GM18861 (cell line): ENCODE measurements around the gene SATB2.

Experiments used
- ATAC-seq: cut with Tn5 transposase; IDR thresholded peaks from one replicate; pipeline ENCODE4 v1.9.1; 2021; ENCODE audit not compliant: unreplicated experiment

Gene SATB2

DNA sequence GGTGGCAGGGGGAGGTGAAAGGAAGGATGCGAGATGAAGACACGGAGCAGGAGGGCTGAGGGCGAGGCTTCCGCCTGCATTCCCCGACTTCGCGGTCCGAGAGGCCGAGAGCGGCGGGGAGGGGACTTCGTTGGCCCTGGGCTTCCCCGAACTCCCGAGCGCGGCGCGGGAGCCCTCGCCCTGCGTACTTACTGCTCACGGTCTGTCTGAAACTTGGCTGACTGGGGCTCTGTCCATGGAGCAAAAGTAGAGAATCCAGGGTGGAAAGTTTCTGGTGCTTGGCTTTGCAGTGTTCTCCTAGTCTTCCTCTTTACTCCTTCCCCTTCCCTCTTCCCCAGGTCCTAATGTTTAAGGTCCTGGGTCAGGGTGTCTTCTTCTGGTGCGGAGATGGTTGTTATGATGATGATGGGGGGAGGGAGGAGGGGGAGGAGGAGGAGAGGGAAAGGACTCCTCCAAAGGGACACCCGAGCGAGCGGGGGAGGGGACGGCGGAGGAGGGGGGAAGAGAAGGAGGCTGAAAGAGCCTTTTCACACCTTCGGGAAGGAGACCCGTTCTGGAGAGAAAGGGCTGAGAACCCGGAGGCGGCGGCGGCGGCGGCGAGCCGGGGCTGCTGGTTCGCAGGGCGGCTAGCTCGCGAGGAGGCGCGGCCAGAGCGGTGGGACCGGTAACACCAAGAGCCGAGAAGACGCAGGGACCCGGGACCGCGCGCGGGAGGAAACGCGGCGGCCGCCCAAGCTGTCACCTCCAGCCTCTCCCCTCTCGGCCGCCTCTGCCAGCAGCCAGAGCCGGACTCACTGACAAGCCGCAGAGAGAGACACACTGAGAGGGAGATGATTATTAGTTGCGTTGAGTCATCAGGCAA, at the start of gene SATB2:
SATB2 (minus strand) TSS at position 793 of the 862 bp plus-strand sequence. CDS start 1,902 bp downstream, outside the sequence.
- ATAC-seq: no peak

DNA sequence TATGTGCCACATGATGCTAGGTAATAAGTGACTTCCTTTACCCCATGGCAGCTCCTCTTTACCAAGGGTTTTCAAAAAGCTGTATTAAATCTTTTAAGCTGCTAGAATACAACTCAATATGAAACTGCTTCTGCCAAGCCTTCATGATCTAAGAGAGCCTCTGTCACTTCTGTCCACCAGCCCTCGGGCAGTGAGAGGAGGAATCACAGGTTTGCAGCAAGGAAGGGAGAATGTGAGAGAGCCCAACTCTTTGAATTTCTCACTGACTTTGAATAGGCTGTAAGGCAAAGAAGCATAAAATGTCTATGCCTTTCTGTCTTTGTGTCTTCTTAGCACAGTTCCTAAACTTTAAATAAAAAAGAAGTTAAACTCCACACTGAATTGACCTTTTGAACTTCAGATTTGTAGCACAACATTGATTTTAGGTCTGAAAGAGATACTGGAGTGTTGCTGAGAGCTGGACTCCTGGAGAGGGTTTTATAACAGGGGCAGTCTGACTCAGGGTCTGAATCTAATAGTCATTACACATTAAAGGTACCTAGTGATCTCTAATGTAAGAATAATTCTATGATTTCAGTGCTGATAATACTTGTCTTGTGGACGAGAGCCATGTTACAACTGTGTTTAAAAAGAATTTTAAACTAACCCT, 48.1 kb upstream of the SATB2 start:
- ATAC-seq: no peak

DNA sequence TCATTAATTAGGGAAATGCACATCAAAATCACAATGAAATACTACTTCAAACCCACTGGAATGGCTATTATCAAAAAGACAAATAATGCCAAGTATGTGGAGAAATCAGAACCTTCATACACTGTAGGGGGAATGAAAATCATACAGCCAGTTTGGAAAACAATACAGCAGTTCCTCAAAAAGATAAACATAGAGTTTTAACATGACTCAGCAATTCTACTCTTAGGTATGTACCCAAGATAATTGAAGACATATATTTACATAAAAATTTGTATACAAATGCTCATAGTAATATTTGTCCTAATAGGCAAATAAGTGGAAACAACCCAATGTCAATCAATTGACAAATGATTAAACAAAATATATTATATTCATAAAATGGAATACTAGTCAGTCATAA, 45.4 kb upstream of the SATB2 start:
- no peak for ATAC-seq

DNA sequence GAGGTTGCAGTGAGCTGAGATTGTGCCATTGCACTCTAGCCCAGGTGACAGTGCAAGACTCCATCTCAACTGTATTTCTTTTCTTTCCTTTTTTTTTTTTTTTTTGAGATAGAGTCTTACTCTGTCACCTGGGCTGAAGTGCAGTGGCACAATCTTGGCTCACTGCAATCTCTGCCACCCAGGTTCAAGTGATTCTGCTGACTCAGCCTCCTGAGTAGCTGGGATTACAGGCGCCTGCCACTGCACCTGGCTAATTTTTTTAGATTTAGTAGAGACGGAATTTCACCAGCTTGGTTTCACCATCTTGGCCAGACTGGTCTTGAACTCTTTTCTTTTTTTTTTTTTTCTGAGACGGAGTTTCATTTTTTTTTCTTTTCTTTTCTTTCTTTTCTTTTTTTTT, 41.3 kb upstream of the SATB2 start:
- no peak for ATAC-seq

DNA sequence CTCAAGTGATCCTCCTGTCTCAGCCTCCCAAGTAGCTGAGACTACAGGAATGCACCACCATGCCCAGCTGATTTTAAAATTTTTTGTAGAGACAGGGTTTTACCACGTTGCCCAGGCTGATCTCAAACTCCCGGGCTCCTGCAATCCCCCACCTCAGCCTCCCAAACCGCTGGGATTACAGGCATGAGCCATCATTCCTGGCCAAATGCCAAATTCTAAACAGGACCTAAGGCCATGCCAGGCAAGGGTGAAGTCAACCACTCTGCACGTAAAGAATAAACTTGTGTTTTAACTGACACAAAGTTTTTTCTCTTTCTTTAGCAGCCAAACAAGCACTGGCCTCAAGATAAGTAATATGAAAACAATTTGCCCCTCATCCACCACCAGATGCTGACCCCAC, 37.4 kb upstream of the SATB2 start:
- no peak for ATAC-seq

DNA sequence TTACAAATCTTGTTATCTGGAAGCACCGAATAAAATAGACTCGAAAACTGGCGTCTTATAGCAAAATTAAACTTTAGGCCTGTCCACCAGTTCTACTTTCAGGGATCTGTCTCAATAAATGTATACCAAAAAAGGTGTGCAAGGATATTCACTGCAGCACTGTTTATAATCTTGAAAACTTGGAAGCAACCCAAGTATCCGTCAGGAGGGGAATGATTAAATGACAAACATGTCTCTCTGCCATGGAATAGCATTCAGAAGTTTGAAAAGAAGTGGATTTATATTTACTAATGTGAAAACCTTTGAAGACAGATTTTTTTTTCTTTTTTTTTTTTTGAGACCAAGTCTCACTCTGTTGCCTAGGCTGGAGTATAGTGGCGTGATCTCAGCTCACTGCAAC, 32.3 kb upstream of the SATB2 start:
- ATAC-seq: no peak

DNA sequence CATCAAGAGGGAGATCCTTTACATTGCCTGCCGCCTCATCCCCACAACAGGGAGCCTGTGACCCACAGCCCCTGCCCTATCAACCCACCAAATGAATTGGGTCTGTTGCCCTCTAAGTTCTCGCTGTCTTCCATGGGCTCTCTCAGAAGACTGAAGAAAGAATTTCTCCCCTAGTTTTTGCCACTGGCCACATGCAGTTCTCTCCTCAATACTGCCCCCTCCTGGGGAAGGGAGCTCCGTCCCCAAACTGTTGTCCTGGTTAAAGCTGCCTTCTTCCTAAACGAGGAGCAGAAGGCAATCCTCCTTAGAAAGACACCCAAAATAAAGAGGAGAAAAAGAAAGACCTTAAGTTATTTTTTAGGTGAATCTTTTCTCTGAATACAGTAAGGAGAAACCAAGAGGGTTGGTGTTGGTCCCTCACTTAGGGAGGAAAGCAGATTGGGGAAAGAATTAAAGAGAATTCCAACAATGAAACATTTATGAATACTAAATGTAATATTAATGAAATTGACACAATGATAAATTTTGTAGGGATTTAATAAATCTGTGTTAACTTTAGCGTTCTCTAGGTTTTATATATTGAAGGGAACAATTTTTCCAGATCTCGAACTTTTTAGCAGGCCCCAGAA, 31.1 kb upstream of the SATB2 start:
- no peak for ATAC-seq

DNA sequence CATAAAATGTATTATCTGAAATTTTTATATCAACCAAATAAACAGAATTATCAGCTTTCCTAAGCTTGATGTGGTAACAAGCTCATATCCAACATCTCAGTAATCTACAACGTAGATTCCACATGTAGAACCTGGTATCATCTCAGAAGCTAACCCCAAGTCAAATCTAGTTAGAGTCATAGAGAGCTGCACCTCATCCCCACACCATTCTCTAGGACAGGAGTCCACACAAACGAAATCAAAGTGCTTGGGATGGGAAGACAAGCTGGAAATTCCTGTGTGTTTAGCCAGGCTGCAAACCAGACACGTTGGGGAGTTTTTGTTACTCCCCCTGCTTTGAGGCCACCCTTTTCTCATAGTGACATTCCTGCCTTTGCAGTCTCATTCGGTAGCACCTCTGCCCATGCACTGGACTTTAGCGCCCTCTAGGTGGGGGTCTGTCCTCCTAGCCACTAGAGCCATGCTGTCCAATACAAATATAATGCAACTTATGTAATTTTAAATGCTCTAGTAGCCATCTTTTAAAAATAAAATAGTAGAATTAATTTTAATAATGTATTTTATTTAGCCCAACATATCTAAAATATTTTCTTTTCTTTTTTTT, 28.1 kb upstream of the SATB2 start:
- ATAC-seq: peak; percentile 66

DNA sequence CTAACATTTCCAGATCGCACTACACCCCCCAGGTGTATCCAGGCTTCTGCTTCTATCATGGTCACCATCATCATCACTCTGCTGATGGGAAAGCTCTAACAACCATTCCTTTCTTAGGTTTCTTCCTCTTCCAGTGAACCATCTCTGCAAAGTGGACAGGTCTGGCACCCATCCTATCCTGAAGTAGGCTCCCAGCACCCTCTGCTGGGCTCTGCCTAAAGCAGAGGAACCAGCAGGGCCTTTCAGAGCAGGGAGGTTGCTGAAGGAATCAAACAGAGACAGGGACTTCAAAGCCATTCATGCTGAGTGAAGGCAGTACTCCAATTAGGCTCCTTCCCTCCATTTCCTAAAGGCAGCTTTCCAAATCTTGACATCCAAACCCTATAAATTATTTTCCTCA, 27.2 kb upstream of the SATB2 start:
- ATAC-seq: no peak

DNA sequence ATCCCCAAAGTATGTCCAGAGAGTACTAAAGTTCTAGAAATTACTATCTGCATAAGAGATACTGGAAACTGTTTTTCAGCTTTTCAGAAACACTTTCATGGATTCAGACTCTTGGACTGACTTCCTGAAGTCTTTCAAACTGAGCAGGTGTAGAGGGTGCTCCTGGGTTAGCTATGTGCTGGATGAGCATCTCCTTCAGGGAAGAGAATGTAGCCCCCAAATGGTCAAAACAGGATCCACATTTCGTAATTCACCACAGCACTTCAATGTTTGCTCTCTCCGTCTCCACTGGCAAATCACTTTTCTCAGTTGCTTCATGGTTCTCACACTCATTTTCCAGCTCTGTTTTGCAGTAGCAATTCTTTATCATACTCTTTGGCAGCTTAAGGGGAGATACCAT, 23.2 kb upstream of the SATB2 start:
- no peak for ATAC-seq

DNA sequence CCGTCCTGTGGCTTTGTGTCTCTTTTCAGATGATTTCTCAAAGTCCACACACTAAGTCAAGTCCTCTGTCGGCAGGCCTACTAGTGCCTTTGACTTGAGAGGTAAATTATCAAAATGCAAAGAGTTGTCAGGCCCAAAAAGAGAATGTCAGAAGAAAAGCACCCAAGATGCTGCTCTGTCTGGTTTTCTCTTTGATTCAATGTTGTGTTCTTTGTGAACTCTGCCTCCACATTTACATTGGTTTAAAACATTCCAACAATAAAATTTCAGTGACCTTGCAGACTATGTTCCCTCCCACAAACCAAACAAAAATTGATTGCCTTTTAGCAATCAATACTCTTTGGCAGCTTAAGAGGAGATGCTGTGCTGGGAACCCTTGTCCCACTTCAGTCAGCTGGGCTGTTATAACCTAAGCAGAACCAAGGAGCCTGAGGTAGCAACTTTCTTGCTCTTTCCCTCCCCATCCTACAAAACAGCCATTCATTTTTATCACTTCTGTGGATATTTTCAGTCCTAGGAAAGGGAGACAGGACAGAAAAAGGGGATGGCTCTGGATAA, 19.6 kb upstream of the SATB2 start:
- ATAC-seq: no peak

DNA sequence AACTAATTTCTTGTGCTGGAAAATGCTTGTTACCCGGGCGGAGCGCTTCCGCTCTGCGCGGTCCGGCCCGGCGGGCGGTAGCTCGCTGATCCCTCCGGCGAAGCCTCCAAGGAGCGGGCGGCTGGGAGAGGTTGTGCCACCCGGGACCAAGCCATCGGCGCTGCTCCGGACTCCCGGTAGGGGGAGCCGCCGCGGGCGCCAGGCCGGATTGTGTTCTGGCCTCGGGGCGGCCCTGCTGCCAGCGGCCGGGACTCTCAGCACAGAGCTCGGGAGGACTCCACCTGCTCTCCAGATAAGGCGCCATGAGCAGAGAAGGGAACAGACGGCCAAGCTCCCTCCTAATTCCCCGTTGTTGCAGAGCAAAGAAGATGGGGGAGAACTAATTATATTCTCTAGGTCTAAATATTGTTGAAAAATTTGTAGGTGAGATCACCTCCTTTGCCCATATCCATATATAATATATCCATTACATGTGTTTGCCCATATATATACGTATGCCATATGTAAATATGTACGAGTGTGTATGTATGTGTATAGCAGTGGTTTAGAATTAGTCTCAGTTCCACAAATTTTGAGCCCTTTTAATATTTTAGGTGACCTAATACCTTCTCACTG, 13.8 kb upstream of the SATB2 start:
- peak; percentile 84 for ATAC-seq

DNA sequence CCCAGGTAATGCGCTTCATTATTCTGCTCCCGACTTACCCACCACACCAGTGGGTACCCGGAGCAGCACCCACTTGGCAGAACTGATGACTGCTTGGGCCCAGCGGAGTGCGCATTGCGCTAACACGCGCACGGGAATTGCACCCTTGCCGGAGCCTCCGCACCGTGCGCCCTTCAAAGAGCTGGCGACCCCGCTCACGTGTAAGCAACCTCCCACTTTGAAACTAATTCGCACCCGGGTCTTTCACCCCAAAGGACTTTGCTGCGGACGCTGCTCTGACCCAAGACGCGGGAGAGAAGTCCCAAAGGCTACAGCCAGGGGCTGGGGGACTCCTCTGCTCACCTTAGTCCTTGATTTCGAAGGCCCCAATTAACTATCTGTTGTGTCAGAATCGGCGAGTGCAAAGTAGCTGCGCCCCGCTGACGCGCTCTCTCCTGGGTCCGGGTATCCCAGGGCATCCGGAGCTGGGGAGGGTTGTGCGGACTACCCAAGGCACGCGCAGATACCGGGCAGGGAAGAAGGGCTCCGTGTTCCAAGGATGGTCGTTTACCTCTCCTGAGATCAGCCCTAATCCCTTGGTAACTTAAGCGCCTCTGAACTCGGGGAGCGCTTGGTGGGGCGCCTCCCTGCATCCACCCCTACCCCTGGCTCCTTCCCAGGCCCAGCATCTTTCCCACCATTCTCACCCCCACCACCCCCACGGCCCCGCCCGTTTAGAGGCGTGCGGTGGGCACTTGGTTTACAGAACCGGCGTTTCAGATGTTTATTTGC, 13.1 kb upstream of the SATB2 start:
- ATAC-seq: no peak

DNA sequence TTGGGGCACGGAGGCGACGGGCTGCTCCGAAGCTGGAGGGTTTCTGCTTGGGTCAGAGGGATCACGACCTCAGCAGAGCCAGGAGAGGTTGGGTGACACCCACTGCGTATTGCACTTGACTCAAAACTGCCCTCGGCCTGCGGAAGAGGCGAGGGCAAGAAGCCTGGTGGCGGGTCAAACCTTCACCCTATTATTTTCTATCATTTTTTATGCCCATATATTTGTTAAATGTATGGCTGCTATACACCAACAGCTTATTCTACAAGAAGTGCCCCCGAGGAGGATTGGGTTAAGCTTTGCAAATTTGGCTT, 12.6 kb upstream of the SATB2 start:
- no peak for ATAC-seq

DNA sequence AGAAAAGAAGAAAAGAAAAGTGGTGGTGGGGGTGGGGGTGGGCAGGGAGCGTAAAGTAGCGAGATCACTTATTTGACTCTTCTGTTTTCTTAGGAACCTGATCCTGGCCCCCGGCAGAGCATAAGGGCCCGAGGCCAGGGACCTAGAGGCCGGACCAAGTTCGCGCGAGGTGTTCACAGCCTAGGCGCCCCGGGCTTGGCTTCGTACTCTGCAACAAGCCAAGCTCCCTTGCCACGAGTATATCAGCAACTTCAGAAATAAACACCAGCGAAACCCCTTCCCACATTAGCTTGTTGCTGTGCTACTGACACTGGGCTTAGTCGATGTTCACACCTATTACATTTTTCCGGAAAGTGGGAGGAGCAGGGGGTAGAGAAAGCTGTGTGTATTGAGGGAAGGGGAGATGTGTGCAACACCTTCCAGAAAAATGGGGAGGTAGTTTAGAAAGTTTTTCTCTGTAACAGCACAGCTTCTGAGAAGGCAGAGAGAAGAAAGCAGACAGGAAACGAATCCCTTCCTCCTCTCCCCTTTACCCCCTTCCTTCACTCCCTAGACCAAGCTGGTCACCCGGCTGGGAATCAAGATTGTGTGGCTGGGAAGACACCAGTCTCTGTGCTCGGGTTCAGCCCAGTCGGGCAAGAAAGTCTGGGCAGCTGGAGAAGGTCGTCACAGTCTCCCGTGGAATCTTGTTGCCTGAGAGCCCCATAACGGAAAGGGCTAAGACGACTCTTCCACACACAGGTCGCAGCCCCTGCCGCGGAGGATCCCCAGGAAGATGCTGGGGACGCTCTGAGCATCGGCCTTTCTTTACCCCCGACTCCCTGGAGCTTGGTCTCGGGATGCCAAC, 12.0 kb upstream of the SATB2 start:
- no peak for ATAC-seq

DNA sequence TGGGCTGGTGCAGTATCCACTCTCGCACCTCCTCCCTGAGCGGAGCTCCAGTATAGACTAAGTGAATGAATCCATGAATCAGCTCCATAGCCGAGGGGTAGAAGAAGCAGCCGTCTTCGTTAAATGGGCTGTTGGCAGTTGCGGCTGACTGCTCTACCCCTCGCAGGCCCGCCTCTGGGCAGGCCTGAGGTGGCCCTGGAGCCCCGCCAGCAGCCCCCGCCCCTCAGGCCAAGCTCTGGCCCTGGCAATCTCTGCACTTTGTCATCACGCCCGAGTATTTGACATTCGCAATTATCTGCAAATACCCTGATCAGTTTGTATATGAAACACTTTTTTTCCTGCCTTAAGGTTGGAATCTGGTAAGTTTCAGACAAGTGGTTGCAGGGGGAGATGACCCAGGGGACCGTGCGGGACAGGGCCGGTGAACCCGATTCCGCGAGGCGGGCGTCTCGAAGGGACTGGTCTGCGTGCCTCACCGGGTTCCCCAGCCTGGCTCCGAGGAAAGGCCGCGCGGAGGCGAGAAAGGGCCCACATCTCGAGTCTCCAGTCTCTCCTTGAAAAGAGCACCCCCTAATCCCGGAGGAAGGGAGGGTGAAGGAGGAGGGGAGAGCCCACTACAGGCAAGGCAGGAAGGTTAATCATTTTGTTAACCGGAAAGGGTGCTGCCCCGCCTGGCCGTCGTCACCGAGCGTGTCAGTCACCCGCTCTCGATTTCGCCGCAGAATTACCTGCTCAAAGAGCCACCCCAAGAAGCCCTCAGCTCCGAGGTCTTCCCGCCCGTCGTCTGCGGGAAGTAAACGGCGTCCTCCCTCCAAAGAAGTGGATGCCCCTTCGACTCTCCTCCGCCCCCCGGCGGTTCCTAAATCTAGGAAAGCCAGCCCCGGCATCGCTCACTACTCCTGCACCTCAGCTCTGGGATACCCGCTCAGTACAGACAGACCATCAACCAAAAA, 11.1 kb upstream of the SATB2 start:
- ATAC-seq: no peak

DNA sequence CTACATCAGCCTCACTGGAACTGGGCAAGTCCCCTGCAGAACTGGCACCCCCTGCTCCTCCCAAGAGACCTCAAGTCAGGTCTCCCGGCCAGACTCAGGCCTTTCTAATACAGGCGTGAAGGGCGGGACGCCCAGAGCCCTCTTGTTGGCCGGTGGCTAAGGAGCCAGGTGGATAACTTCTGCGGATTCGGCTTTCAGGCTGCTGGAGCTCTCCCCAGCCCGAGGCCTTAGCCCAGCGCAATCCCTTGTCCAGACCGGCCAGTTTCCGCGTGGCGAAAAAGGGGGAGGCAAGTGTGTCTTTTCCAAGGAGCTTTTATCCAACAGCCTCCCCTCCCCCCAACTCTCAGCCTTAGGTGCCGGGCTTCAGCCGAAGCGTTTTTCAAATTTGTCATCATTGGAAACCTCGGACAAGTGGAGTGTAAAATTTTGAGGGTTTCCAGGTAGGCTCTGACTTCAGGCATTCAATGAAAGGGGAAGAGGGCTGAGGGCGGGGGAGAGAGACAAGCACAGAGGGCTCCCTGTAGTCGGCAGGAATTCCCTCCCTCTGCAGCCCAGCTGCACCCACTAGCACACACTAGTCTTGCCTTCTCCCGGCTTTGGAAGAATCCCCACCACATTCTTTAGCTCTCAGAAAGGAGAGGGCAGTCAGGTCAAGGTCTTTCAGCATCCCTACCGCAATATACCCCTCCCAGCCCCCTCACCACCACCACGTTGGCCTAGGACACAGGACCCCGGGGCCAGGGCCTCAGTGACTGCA, 9.5 kb upstream of the SATB2 start:
- ATAC-seq: no peak

DNA sequence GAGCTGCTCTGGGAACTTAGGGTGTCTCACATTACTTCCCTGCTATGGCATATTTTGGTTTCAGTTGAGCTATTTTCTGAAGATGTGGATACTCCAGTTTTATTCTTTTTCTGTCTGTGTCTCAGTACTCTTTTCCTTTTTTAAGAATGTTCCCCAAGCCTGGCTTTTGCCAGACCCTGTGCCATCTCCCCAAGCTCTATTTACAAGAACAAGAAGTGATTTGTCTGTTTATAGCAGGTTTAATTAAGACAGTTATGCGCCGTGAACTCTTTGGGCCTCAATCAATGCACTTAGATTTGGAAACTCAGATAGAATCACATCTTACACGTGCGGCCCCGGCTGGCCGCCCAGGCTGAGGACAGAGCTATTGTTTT, 8.9 kb upstream of the SATB2 start:
- no peak for ATAC-seq
